Heart left ventricle (tissue), 16 donors: ENCODE data around the gene RGL3. TPM values are rescaled to one million over a fixed set of nuclear protein-coding genes. Genes with fewer than 3 reads are reported as not detected.

Source experiments
- ATAC-seq, 4 donors: fragments of 200-7000 bp; cut with Tn5 transposase; one replicate each; pipeline ENCODE4 v1.9.1; 2020 to 2022; ENCODE audit warnings: moderate library complexity in 4 of 4, mild to moderate bottlenecking in 3 of 4, moderate number of reproducible peaks in 1 of 4
- DNase-seq, 5 donors: peaks; one replicate each; pipeline ENCODE4 v3.0.0-alpha.2; 2020
- H3K27ac ChIP-seq, 12 donors: fragments of 200-600 bp; sonication (generic) in 4 of 12; one replicate each; pipeline versions ENCODE4 v1.5.0 to v1.8.0; 2016 to 2022; ENCODE audit warnings: mild to moderate bottlenecking in 2 of 12
- H3K27me3 ChIP-seq, 9 donors: fragments of 200-600 bp; sonication (generic) in 2 of 9; one replicate each; pipeline versions ENCODE4 v1.5.1 to v1.8.0; 2016 to 2022; ENCODE audit warnings: mild to moderate bottlenecking in 3 of 9
- H3K36me3 ChIP-seq, 9 donors: fragments of 200-600 bp; sonication (generic) in 2 of 9; one replicate each; pipeline versions ENCODE4 v1.5.0 to v1.8.0; 2018 to 2022; ENCODE audit warnings: mild to moderate bottlenecking in 2 of 9
- H3K4me1 ChIP-seq, 12 donors: fragments of 200-600 bp; sonication (generic) in 4 of 12; one replicate each; pipeline versions ENCODE4 v1.5.0 to v1.8.0; 2016 to 2022; ENCODE audit warnings: mild to moderate bottlenecking in 3 of 12
- H3K4me3 ChIP-seq, 12 donors: fragments of 200-600 bp; sonication (generic) in 4 of 12; one replicate each; pipeline versions ENCODE4 v1.5.0 to v1.8.0; 2017 to 2022; ENCODE audit warnings: mild to moderate bottlenecking in 9 of 12, moderate library complexity in 4 of 12
- H3K9me3 ChIP-seq, 12 donors: fragments of 200-600 bp; sonication (generic) in 4 of 12; one replicate each; pipeline versions ENCODE4 v1.5.0 to v1.8.0; 2016 to 2022; ENCODE audit warnings: mild to moderate bottlenecking in 1 of 12
- POLR2A ChIP-seq, 2 donors: fragments of 450-650 bp; IDR thresholded peaks; one replicate each; pipeline ENCODE4 v1.6.1; 2017; ENCODE audit warnings: antibody characterized with exemption in 2 of 2, mild to moderate bottlenecking in 2 of 2, moderate library complexity in 2 of 2
- WGBS, 4 donors: extraction: QIAGEN DNeasy Blood & Tissue Kit in 2 of 4; methylation state at CpG; one replicate each; pipeline versions ENCODE4 v1.1.5 to v1.1.7; 2013 to 2018; 5-methylcytosine and 5-hydroxymethylcytosine counted together
- intact Hi-C, 10 donors: fragments of 100-400 bp; cut with DNase I; formaldehyde crosslinking; loops; one replicate each; pipeline versions ENCODE4 v1.11.1 to v1.14.2; 2022
- polyA plus RNA-seq, 2 donors: library from polyadenylated mRNA; stranded (reverse); fragments of 200-250 nt; gene quantifications; one replicate each; pipeline ENCODE4 v1.2.3, GENCODE V29; 2013
- total RNA-seq, 9 donors: library from RNA; depleted of rRNA in 2 of 9; stranded (reverse); fragments of >200 nt in 2 of 9; fragmentation: NEBNext Ultra II Directional in 3 of 9; extraction: Animal tissue kit (Norgen Biotek cat#: 25700) in 3 of 9; gene quantifications; one replicate each; pipeline versions ENCODE4 v1.1.0 to v1.2.4, GENCODE V29; 2016 to 2023
- TF ChIP-seq, protein P1 (sequence below), 12 donors: fragments of 200-600 bp; sonication (generic) in 4 of 12; IDR thresholded peaks; one replicate each; pipeline versions ENCODE4 v1.5.0 to v1.8.0; 2018 to 2022; ENCODE audit warnings: antibody characterized with exemption in 12 of 12, mild to moderate bottlenecking in 5 of 12
- donor health status: ischemic (EF 13 %, LVEDD 7.1; RV severe dilation, severe dysfunction).
- donor health status: healthy with polysubstance abuse.
- donor health status: DM: no; HTN: yes; CAD: no.
- donor health status: DM: no; HTN: no; CAD: no.
- donor health status: ischemic (EF 25% LVEDD 6.9; RV normal size, moderate dysfunction).
- donor health status: ischemic (EF 25% LVEDD 5.7; RV mildly dilated, moderate dysfunction).
- donor health status: healthy.
- donor health status: DM: yes; HTN: yes; CAD: no.
- donor health status: ischemic (EF 35%, LVEDD 5.7; RV mildly dilated, moderate dysfunction).
- donor health status: nonischemic (EF 11% LVEDD 7.7; RV severe dilation, severe dysfunction).
- donor health status: DM: yes; HTN: yes; CAD: no.
- donor health status: PGD.
- donor health status: ischemic (EF 29% LVEDD 5.4; RV normal size, mild dysfunction).
- donor health status: nonischemic (EF 23%, LVEDD 6.1; RV moderate dilation, normal function).

Gene RGL3
- total and polyA plus RNA-seq, 11 donors, result 2.1 to 11.3 (median 4.0) TPM

DNA sequence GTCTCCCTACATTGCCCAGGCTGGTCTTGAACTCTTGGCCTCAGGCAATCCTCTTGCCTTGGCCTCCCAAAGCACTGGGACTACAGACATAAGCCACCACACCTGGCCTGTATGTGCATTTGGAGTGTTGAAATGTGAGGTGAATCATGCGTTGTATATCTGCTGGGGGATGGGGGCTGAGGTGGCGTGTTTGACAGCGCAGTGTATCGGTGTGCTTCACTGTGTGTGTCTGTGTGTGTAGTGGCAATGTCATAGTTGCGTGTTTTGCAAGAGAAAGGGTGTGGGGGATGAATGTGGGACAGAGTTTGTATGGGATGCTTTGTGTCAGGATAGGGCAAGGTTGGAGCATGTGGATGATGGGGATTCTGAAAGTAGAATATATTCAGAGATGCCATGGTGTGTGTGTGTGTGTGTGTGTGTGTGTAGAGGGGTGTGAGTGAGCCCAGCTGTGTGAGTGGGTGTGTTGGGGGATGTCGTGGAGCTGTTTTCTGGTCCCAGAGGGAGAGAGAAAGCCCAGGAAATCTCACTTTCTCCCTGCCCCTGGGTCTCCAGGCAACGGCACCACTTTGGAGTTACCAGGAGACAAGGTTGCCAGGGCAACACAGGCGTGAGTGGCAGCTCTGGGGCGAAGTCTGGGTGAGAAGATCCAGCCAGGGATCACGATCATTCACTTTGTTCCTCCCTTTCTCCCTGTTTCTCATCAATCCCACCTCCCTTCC lies 45.8 kb downstream of the RGL3 start:
- H3K27me3 ChIP-seq, result no peaks in the 10 kb centered on the region
- H3K36me3 ChIP-seq, result peaks cover 0 to 7% (median 3%) of the 10 kb centered on the region in 9 donors
- ATAC-seq (no peak), DNase-seq (no peak)
- no peaks in the 10 kb centered on the region for H3K9me3 ChIP-seq
- H3K4me3 ChIP-seq, result no peak overlapping the region
- intact Hi-C loops, result loop anchor here in 7 of 10 donors (10.0 kb wide), 2 partner anchors 79 to 221 kb away; partner anchors contain the start of genes TSPAN16 (in 6 of the 7) and ZNF627 (in 1 of the 7)
- TF ChIP-seq, protein P1, sequence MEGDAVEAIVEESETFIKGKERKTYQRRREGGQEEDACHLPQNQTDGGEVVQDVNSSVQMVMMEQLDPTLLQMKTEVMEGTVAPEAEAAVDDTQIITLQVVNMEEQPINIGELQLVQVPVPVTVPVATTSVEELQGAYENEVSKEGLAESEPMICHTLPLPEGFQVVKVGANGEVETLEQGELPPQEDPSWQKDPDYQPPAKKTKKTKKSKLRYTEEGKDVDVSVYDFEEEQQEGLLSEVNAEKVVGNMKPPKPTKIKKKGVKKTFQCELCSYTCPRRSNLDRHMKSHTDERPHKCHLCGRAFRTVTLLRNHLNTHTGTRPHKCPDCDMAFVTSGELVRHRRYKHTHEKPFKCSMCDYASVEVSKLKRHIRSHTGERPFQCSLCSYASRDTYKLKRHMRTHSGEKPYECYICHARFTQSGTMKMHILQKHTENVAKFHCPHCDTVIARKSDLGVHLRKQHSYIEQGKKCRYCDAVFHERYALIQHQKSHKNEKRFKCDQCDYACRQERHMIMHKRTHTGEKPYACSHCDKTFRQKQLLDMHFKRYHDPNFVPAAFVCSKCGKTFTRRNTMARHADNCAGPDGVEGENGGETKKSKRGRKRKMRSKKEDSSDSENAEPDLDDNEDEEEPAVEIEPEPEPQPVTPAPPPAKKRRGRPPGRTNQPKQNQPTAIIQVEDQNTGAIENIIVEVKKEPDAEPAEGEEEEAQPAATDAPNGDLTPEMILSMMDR (IDR thresholded peaks at IDR 0.05), result no peak
- no peak for TF ChIP-seq POLR2A (IDR thresholded peaks at IDR 0.05)
- no peak overlapping the region for H3K27ac ChIP-seq
- WGBS, 4 donors, result 48 to 55% (median 51%) methylated on average over 10 of the region's 10 CpGs
- peaks cover 7 to 42% (median 21%) of the 10 kb centered on the region in 12 donors for H3K4me1 ChIP-seq

DNA sequence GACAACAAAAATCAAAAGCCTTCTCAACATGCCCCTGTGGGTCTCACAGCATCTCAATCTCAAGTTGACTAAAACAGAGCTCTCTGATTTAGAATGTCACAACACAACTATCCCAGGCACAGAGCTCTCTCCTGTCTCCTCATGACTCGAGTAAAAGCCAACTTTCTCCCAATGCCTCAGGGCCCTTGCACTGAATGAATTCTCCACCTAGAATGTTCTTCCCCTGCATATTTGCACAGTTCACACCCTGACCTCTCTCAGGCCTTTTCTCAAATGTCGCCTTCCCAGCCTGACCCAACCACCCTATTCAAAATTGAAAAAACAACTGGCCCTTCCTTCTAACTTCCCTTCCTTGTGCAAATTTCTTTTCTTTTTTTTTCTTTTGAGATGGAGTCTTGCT lies 48.4 kb downstream of the RGL3 start:
- H3K27me3 ChIP-seq, result no peaks in the 10 kb centered on the region
- H3K36me3 ChIP-seq, result peaks cover 0 to 9% (median 0%) of the 10 kb centered on the region in 9 donors
- 91 to 93% (median 92%) methylated on average over 2 of the region's 2 CpGs for WGBS, 4 donors
- no peak overlapping the region for H3K4me3 ChIP-seq
- DNase-seq, result no peak
- ATAC-seq, result no peak
- no peaks in the 10 kb centered on the region for H3K9me3 ChIP-seq
- TF ChIP-seq, protein P1 (IDR thresholded peaks at IDR 0.05), result no peak
- no peak for TF ChIP-seq POLR2A (IDR thresholded peaks at IDR 0.05)
- peaks cover 4 to 17% (median 12%) of the 10 kb centered on the region in 12 donors for H3K4me1 ChIP-seq
- no peak overlapping the region for H3K27ac ChIP-seq
- intact Hi-C loops, result loop anchor here in 7 of 10 donors (10.0 kb wide), 2 partner anchors 76 to 224 kb away; partner anchors contain the start of genes TSPAN16 (in 6 of the 7) and ZNF627 (in 1 of the 7)

DNA sequence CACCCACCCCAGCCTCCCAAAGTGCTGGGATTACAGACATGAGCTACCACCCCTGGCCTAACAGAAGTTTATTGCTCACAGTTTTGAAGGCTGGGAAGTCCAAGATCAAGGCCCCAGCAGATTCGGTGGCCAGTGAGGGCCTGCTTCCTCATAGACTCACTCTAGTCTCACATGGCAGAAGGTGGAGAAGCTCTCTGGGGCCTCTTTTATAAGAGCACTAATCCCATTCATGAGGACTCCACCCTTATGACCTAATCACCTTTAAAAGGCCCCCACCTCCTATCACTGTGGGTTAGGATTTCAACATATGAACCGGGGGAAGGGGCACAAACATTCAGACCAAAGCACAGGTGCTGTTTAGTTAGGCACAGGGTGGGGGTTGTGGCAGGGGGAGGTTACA lies 51.6 kb downstream of the RGL3 start:
- DNase-seq, result no peak
- peaks cover 0 to 32% (median 18%) of the 10 kb centered on the region in 9 donors for H3K36me3 ChIP-seq
- no peak for ATAC-seq
- H3K4me3 ChIP-seq, result no peak overlapping the region
- TF ChIP-seq POLR2A (IDR thresholded peaks at IDR 0.05), result no peak
- TF ChIP-seq, protein P1 (IDR thresholded peaks at IDR 0.05), result no peak
- intact Hi-C loops, result no loop called here
- H3K9me3 ChIP-seq, result no peaks in the 10 kb centered on the region
- H3K4me1 ChIP-seq, result no peaks in the 10 kb centered on the region
- no peak overlapping the region for H3K27ac ChIP-seq
- no peaks in the 10 kb centered on the region for H3K27me3 ChIP-seq
- WGBS, 4 donors, result 72 to 89% (median 86%) methylated on average over 2 of the region's 2 CpGs

DNA sequence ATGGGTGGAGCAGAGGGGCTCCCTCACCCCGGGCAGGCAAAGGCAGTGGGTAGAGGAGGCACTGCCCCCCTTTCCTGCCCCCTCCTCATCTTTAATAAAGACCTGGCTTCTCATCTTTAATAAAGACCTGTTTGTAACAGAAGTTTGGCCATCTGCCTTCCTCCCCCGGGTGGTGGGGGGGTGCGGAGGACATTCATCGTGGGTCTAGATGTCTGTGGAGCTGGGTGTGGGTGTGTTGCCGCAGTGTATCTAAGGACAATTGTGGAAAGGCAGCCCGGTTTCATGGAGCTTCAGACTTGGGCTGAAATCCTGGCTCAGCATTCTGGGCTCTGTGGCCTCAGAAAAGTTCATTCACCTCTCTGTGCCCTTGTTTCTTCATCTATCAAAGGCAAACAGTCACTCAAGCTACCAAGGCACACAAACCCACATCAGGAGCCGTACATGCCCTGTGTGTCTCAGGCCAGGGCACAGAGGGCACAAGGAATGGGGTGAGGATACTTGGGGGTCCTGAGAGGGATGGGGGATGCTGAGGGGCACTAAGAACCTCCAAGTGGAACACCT lies 53.5 kb downstream of the RGL3 start:
- peaks cover 0 to 8% (median 0%) of the 10 kb centered on the region in 12 donors for H3K4me1 ChIP-seq
- H3K27me3 ChIP-seq, result no peaks in the 10 kb centered on the region
- ATAC-seq (no peak), DNase-seq (no peak)
- TF ChIP-seq, protein P1 (IDR thresholded peaks at IDR 0.05), result no peak
- TF ChIP-seq POLR2A (IDR thresholded peaks at IDR 0.05), result no peak
- no peak overlapping the region for H3K4me3 ChIP-seq
- intact Hi-C loops, result no loop called here
- H3K36me3 ChIP-seq, result peaks cover 0 to 46% (median 21%) of the 10 kb centered on the region in 9 donors
- 69 to 88% (median 76%) methylated on average over 7 of the region's 7 CpGs for WGBS, 4 donors
- no peaks in the 10 kb centered on the region for H3K9me3 ChIP-seq
- peak overlapping the region in 1 of 12 donors; percentile 29 for H3K27ac ChIP-seq
